PFSK-1 (cell line): Measurements from ENCODE around the gene KLF8.

Source experiments
- FOXP2 ChIP-seq: optimal IDR thresholded peaks from 2 replicates; pipeline ENCODE3; 2011; ENCODE audit warnings: borderline replicate concordance, control low read depth, inconsistent platforms; ENCODE audit not compliant: insufficient read depth; ENCODE audit errors: extremely low read length, extremely low read depth
- POLR2AphosphoS5 ChIP-seq: IDR thresholded peaks from 2 replicates; pipeline ENCODE4 v1.6.1; 2012; ENCODE audit warnings: low read depth, mild to moderate bottlenecking, control low read depth, low read length, moderate library complexity
- TAF1 ChIP-seq: IDR thresholded peaks from 2 replicates; pipeline ENCODE4 v1.6.1; 2012; ENCODE audit warnings: low read length, control low read depth, borderline replicate concordance; ENCODE audit not compliant: insufficient read depth
- TF ChIP-seq, protein P1 (sequence below), 2 experiments: IDR thresholded peaks; 2 replicates each; pipeline versions ENCODE4 v1.6.1 to v1.8.0; 2011 to 2012; ENCODE audit warnings: low read depth in 2 of 2, low read length in 2 of 2, control low read depth in 1 of 2, inconsistent platforms in 1 of 2, mild to moderate bottlenecking in 1 of 2, moderate library complexity in 1 of 2; ENCODE audit not compliant: insufficient read depth in 1 of 2

DNA sequence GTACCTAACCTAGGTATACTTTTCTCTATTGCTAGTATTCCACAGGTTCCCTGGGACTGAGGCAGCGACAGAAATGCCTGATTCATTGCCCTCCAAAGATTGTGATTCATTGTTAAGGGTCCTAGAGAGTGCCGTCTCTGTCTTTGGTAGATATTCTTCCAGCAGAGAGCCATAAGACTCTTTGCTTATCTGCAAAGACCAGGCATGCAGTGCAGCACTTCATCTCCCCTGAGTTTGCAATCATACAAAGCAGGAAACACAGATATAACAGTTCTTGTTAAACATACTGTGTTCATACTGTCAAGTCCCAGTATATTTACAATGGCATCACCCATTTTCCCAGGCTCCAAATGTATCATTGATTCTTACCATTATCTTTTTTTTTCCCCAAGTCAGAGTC is 47.7 kb downstream of the KLF8 start:
- TF ChIP-seq POLR2AphosphoS5 (no peak), TAF1 (no peak), FOXP2 (no peak)
- TF ChIP-seq, protein P1, sequence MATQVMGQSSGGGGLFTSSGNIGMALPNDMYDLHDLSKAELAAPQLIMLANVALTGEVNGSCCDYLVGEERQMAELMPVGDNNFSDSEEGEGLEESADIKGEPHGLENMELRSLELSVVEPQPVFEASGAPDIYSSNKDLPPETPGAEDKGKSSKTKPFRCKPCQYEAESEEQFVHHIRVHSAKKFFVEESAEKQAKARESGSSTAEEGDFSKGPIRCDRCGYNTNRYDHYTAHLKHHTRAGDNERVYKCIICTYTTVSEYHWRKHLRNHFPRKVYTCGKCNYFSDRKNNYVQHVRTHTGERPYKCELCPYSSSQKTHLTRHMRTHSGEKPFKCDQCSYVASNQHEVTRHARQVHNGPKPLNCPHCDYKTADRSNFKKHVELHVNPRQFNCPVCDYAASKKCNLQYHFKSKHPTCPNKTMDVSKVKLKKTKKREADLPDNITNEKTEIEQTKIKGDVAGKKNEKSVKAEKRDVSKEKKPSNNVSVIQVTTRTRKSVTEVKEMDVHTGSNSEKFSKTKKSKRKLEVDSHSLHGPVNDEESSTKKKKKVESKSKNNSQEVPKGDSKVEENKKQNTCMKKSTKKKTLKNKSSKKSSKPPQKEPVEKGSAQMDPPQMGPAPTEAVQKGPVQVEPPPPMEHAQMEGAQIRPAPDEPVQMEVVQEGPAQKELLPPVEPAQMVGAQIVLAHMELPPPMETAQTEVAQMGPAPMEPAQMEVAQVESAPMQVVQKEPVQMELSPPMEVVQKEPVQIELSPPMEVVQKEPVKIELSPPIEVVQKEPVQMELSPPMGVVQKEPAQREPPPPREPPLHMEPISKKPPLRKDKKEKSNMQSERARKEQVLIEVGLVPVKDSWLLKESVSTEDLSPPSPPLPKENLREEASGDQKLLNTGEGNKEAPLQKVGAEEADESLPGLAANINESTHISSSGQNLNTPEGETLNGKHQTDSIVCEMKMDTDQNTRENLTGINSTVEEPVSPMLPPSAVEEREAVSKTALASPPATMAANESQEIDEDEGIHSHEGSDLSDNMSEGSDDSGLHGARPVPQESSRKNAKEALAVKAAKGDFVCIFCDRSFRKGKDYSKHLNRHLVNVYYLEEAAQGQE (IDR thresholded peaks at IDR 0.05; ENCODE audit: insufficient read depth in 1 of 2, low read depth in 2 of 2, low read length in 2 of 2) = no peak
